COLO668 (cell line): Measurements from ENCODE around the gene RINL.

Experiments
- DNase-seq: peaks from one replicate; lab custom pipeline; 2025; ENCODE audit not compliant: unreplicated experiment; lab: John Stamatoyannopoulos, UW

RINL gene, protein sequence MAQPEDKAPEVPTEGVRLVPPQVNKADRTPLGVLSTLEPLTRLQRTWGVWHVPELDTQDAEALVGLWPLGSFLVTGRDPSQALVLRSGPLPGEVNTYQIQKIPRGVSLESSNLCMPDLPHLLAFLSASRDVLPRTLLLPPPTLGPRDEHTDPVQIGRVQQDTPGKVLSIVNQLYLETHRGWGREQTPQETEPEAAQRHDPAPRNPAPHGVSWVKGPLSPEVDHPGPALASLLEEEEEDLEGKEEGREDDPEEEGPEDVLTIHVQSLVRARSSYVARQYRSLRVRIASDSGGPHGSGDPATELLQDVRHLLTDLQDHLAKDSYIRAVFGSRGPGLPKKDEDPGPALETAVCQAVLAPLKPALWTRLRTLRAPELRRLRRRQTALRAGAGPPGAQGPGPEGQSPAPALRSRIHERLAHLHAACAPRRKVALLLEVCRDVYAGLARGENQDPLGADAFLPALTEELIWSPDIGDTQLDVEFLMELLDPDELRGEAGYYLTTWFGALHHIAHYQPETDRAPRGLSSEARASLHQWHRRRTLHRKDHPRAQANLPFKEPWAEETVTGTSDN

DNA sequence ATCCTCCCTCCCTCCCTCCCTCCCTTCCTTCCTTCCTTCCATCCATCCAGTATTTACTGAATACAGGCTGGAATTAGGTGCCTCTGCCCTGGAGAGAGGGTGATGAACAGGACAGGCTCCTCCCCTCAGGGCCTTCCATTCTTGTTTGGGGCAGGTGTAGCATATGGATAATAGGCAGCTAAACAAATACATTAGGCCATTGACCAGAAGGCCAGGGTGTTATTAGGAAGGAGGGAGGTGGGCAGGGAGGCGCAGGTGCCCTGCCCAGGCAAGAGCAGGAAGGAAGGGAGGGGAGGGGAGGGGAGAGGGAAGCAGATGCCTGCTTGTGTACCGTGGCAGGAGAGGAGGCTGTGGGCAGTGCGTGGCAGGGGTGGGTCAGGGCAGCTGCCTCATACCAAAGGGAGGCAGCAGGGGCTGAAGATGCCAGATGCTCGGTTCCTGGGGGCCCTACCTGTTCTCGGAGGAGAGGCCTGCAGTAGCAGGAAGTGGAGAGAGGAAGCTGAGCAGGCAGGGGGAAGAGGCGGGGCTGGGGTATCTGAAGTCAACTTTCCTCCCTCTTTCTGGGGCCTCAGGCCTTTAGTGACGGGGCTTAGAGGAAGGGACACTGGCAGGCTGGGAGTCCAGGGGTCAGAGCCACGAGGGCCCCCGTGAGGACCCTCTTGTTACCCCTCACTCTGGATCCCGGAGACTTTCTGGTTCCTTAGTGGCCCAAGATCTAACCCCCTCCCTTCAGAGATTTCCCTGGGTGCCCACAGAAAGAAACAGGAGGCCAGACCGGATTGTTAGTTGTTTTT lies at the start of gene RINL:
RINL (minus strand) TSS at position 495 of the 794 bp plus-strand sequence. CDS start 1,533 bp downstream, outside the sequence.
- DNase-seq, result peak; percentile 94

DNA sequence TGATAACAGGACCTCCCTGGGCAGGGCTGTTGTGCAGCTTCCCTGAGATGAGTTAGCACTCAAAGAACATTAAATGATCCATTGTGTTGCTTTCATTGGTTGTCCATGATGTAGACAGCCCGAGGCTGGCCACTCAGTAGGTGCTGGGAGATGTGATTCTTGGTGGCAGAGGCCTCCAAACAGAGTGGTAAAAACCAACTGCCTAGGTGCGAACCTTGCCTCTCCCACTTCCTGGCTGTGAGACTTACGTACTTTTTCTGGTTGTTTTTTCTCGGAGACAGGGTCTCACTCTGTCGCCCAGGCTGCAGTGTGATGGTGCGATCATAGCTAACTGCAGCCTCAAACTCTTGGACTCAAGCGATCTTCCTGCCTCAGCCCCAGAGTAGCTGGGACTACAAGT lies 46.3 kb upstream of the RINL start:
- no peak for DNase-seq

DNA sequence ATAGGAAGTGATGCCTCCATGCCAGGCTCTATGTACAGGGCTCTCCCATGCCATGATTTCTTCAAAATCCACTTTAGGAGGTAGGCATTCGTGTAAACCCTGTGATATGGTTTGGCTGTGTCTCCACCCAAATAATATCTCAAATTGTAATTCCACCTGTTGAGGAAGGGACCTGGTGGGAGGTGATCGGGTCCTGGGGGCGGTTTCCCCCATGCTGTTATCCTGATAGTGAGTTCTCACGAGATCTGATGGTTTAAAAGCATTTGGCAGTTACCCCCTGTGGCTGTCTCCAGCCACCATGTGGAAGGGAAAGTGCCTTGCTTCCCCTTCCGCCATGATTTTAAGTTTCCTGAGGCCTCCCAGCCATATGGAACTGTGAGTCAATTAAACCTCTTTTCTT lies 44.4 kb upstream of the RINL start:
- DNase-seq, result no peak

DNA sequence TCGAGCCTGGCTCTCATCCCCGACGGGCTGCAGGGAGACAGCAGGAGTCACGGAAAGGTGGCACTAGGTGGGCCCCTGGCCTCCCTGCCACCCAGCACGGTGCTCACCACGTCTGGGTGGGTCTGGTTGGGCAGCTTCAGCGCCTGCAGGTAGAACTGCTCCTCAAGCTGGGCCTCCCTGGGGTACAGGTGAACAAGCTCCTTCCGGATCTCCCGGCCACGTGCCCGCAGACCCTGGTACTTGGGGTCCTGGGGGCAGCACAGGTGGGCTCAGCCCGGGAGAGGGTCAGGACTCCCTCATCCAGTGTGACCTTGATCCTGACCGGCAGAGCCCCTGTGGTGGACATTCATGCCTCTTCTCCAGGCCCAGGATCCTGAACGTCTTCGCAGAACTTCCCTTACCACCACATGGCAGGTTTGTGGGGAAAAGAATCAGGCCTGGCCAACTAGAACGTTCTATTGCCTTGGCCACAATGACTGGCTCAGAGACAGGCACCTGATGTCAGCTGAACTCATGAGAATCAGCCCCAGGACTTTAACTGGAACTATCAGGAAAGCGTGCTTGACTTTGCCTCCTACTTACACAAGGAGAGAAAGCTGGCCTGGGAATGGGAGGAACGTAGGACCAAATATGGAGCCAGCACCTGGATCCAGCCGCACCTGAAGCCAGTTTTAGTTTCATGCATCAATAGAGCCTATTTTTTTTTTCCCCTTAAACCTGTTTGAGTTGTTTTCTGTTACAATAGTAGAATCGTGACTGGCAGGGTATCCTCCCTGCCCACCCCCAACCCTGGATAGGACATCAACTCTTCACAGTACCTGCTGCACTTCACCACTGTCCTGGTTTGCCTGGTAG lies 43.6 kb upstream of the RINL start:
- no peak for DNase-seq

DNA sequence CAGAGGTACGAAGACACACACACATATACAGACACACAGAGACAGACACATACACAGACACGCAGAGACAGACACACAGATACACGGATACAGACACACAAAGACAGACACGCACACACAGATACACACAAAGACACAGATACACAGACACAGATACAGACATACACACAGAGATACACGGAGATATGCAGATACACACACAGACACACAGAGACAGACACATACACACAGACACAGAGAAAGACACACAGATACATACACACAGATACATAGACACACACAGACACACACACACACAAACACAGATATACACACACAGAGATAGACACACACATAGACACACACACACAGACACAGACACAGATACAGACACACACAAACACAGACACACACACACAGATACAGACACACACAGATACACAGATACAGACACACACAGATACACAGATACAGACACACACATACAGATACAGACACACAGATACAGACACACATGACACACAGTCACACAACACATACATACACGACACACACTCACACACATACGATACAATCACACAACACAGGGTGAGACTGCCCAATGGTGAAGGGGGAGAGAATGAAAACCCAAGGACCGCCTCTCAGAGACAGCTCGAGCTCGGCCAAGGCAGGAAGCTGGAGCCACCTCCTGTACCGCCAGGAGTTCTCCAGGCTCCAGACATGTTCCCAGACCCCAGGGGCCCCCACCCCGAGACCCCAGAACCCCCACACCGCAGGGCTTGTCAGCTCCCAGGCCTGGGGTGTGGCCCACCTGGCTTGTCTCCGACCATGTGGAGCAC lies 42.7 kb upstream of the RINL start:
- DNase-seq, result no peak

DNA sequence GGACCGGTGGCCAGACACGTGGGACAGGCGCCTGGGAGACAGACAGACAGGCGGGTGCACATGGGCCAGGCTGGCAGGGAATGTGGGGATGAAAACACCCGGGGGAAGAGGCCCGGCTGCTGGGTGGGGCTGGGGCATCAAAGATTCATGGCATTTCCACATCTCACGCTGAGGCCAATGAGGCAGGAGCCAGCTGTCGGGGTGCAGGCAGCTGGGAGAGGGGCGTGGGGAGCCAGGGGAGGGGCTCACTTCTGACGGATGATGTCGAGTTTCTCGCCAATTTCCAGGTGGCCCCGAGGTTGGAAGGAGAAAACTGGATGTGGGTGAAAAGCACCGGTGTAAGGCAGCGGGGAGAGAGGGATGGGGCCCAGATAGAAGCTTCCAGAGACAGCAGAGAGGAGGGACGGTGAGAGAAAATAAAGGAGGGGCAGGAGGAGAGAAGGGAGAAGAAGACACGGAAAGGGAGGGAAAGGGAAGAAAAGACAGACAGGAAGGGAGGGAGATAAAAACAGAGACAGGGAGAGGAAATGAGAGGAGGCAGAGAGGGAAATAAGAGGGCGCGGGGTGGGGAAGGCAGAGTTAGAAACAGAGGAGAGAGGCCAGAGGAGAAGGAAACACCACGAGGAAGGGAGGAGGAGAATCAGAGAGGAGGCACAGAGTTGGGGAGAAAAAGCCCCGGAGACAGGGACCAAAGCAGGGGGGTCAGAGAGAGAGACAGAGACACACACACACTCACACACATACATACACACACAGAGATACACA lies 41.9 kb upstream of the RINL start:
- no peak for DNase-seq

DNA sequence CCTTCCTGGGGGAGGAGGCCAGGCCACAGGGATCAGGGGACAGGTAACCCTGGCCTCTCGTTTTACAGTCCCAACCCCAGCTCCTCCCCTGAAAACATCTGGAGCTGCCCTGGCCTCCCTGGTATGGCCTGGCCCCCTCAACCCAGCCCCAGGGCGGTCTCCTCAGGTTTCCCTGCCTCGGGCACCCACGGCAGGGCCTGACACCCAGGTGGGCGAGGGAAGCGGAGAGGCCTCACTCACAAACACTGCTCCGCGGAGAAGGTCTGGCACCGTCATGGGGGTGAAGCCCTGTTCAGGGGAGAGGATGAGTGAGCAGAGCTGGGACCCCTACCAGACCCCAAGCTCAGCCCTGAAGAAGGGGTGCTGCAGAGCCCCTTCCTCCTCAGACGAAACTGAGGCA lies 40.5 kb upstream of the RINL start:
- DNase-seq, result no peak

DNA sequence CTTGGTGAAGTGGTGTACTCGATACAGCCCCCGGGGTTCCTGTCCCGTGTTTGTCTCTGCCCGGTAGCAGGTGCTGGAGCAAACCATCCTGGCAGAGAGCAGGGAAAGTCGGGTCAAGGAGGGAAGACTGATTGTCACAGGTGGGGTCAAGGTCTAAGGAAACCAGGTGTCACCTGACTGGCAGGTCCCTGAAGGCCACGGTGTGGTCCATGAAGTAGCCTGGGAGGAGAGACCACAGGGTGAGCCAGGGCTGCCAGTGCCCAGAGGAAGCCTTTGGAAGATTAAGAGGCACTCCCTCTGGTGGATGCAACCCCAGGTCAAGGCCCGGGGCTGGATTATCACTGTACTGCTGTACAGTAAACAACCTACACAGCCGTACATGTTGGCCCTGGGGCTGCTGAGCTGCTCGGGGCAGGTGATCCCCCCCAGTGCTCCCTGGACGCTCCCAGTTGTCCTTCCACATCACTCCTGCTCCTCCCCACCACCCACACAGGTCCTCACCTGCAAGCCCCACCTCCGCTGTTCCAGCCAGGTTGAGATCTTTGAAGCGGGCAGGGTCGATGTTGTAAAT lies 39.9 kb upstream of the RINL start:
- DNase-seq, result peak; percentile 14

DNA sequence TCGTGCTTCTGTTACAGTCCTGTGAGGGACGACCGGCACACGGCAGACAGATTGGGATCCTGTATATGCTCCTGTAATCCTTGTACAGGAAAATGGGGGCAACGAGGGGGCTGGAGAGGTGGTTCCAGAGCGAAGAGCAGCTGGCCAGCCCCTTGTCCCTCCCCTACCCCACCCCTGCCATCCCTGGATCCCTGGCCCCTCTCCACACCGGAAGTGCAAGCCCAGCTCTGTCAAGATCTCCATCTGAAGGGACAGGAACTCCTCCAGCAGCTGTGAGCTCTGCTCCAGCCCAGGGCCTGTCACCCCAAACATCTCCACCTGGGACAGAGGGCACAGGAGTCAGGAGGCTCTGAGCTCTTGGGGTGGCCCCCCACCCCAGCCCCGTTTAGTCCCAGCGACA lies 39.4 kb upstream of the RINL start:
- DNase-seq, result no peak

DNA sequence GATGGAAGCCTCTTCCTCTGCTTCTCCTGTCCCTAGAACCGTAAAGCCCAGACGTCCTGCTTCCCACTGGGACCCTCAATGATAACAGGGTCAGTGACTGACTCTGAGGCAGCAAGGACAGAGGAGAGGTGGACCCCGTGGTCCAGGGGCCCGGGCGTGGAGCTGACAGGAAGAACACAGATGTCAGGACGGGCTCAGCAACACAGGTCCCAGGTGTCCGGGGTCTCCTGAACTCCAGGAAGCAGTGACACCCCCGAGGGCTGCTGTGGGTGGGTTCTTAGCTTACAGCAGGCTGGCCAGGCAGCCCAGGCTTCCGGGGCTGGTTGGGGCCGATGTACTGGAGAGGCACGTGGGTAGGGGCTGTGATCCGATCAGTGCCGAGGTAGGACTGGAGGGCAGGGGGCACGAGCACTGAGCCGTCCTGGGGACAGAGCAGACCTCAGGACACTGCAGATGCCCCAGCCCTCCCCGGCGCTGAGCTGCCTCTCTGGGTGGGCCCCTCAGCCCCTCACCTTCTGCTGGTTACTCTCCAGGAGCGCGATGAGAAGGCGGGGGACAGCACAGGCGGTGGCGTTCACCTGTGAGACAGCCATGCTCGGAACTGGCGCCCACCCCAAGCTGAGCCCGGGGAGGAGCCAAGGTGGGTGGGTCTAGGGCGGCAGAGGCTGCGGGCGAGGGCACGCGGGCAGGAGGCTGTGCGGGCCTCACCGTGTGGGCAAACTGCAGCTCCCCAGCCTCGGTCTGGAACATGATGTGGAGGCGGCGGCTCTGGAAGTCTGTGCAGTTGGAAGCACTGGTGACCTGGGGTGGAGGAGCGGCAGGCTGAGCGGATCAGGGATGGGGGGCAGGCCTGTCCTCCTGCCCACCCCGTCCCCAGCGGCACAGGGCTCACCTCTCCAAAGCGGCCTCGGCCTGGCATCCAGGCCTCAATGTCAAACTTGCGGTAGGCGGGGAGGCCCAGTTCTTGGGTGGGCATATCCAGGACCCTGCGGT lies 37.5 kb upstream of the RINL start:
- no peak for DNase-seq

DNA sequence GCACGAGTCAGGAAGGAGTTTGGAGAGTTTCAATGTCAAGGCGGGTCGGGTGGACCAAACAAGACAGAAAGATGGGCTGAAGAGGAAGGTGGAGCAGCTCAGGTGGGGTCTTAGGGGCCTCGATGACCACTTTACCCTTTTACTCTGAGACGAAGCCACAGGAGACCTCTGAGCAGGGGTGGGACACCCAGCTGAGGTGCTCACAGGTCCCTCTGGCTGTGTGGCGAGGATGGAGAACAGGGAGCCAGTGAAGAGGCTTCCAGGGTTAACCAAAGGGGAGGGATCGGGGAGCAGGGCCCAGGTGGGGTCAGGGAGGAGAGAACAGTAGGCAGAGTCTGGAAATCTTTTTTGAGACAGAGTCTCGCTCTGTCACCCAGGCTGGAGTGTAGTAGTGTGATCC lies 35.9 kb upstream of the RINL start:
- DNase-seq, result no peak

DNA sequence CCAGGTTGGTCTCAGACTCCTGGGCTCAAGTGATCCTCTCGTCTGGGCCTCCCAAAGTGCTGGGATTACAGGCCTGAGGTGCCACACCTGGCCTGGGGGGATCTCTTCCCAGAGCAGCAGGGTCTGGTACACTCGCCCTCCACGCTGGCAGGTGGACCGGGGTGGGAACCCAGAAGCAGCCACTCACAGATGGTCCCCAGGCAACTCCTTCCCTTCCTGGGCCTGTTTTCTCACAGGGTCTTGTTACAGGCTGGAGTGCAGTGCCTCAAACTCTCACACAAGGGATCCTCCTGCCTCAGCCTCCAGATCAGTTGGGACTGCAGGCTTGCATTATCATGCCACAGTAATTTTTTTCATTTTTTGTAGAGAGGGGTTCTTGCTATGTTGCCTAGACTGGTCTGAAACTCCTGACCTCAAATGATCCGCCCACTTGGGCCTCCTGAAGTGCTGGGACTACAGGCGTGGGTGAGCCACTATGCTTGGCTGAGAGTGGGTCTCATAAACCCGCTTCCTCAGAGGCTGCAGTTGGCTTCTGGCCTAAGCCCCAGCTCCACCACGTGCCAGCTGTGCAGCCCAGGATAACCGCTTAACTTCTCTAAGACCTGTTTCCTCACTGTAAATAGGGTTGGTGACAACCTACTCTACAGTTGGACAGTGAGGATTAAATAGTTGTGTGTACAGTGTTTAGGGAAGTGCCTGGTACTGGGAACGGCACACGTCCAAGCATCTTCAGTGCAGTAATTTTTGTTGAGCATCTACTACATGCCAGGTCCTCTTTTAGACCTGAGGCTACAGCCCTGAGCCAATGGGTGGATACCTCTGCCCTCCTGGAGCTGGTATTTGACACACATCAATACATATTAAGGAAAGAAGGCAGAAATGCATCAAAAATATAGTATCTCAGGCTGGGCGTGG lies 34.8 kb upstream of the RINL start:
- DNase-seq, result no peak

DNA sequence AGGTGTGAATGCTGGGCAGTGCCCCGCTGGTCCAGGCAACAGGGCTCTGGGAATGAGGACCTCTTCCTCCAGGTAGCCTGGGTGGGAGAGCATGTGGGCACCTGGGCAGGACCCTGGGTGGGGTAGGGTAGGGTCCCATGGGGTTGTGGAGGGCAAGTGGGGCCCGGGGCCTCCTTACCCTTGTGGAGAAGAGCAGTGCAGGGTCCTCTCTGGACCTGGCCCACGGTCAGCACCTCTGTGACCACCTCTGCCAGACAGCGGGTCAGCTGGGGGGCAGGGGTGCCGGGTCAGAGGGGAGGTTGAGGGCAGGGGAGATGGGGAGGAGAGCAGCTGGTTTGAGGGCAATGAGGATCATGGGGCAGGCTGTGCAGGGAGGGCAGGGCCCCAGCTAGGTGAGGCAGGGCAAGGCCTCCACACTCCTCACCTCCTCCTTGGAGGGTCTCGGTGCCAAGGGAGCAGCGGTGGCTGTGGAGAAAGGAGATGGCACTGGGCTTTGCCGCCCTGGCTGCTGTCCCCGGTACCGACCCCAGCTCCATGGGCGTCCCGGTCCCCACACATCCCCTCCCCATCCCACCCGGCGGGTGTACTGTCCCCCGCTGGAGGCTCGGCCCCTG lies 33.4 kb upstream of the RINL start:
- no peak for DNase-seq

DNA sequence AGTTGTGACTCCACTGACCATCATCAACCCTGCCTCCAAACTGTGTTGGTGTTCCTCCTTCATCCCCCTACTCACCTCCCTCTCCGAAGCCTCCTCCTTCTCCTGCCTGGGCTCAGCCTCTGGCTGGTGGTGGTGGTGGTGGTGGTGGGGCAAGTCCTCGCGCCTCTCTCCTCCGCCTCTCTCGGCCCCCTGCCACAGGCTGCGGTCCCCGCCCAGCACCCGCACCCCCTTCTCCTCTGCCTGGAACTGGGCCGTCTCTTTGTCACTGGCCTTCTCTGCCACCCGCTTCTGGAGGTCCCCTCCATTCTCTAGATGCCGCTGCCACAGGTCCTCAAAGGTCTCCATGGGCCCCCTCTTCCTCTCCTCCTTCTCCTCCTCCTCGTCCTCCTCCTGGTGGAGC lies 32.4 kb upstream of the RINL start:
- no peak for DNase-seq

DNA sequence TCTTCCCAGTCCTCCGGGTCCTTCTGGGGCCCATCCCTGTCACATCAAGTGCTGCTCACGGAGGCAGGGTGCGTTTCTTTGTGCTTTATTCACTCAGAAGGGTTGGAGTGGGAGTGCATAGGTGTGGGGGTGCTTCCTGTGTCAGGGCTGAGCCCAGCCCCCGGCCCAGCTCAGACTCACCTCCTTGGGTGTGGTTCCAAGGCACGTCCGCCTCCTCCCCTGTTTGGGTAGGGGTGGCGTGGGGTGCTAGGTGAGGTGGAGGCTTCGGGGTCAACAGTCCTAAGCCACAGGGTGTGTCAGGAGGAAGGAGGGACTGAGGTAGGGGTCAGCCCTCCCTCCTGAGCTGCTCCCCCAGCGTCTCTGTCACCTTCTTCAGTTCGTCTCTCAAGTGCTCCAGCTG lies 30.8 kb upstream of the RINL start:
- DNase-seq, result no peak

DNA sequence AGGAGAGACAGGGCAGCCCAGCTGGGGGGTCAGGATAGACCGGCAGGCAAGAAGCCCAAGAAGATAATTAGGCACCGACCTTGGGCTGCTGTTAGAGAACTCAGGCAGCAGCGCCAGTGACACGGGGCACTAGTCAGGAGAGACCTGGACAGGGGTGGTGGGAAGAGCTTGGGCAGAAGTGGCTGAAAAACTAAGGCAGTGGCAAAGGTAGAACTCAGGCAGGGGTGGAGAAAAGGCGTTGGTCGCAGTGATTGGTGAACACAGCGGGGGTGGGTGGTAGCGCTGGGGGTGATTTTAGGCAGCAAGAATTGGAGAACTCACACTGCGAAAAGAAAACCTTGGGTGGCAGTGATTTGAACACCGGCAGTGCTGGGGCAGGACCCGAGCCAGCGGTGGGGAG lies 29.6 kb upstream of the RINL start:
- DNase-seq, result no peak

DNA sequence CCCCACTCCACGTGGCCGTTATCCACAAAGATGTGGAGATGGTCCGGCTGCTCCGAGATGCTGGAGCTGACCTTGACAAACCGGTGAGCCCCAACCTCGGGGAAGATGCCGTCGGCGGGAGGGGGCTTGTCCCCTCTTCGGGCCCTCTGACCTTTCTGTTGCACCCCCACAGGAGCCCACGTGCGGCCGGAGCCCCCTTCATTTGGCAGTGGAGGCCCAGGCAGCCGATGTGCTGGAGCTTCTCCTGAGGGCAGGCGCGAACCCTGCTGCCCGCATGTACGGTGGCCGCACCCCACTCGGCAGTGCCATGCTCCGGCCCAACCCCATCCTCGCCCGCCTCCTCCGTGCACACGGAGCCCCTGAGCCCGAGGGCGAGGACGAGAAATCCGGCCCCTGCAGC lies 29.2 kb upstream of the RINL start:
- DNase-seq, result no peak
